Loucy (cell line): ENCODE results near the gene SLC29A1.

Experiments used
- EZH2phosphoT487 ChIP-seq: fragments of 200-600 bp; IDR thresholded peaks from 2 replicates; pipeline ENCODE4 v1.6.1; 2018; ENCODE audit warnings: antibody characterized with exemption, mild to moderate bottlenecking, moderate library complexity, borderline replicate concordance
- TF ChIP-seq, protein P1 (sequence below): fragments of 200-600 bp; sonication (generic); conservative IDR thresholded peaks from 2 replicates; pipeline ENCODE4 v1.5.1; 2014; ENCODE audit warnings: mild to moderate bottlenecking, antibody characterized with exemption, low read length

DNA sequence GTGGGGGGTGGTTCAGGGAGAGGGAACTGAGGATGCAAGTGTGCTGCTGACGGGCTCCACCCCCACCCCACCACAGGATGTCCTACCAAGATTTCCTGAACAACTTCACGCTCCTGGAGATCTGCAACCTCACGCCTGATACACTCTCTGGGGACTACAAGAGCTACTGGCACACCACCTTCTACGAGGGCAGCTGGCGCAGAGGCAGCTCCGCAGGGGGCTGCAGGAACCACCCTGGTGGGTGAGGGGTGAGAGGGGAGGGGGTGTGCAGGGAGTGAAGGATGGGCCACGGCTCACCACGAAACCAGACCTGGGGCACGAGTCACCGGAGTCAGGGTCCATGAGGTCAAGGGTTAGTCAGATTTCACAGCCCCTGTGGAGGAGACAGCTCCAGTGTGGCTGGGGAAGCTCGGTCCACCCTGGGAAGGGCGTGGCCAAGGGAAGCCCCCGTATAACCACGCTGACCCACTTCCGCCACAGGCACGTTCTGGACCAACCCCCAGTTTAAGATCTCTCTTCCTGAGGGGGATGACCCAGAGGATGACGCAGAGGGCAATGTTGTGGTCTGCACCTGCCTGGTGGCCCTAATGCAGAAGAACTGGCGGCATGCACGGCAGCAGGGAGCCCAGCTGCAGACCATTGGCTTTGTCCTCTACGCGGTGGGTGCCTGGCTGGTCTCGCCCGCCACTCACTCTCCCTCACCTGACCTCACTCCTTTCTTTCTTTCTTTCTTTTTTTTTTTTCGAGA, 46.5 kb upstream of the SLC29A1 start:
- TF ChIP-seq, protein P1, sequence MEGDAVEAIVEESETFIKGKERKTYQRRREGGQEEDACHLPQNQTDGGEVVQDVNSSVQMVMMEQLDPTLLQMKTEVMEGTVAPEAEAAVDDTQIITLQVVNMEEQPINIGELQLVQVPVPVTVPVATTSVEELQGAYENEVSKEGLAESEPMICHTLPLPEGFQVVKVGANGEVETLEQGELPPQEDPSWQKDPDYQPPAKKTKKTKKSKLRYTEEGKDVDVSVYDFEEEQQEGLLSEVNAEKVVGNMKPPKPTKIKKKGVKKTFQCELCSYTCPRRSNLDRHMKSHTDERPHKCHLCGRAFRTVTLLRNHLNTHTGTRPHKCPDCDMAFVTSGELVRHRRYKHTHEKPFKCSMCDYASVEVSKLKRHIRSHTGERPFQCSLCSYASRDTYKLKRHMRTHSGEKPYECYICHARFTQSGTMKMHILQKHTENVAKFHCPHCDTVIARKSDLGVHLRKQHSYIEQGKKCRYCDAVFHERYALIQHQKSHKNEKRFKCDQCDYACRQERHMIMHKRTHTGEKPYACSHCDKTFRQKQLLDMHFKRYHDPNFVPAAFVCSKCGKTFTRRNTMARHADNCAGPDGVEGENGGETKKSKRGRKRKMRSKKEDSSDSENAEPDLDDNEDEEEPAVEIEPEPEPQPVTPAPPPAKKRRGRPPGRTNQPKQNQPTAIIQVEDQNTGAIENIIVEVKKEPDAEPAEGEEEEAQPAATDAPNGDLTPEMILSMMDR = no peak
- no peak for TF ChIP-seq EZH2phosphoT487
